IgD-negative memory B cell (primary cell): ENCODE data around the gene PPFIA3. TPM values are rescaled to one million over a fixed set of nuclear protein-coding genes. Genes with fewer than 3 reads are reported as not detected.
"Not testable (repeated sequence)": the region's sequence is repeated elsewhere in the genome, so short reads cannot be mapped to it uniquely, and the experiment has no call there.

Source experiments
- H3K27ac Mint-ChIP-seq, 3 donors: one replicate each; pipeline ENCODE4 v1.8.0; 2020 to 2022; ENCODE audit warnings: mild to moderate bottlenecking in 3 of 3, mixed read lengths in 3 of 3, moderate library complexity in 1 of 3
- H3K27me3 Mint-ChIP-seq: one replicate; pipeline ENCODE4 v1.8.0; 2021; ENCODE audit warnings: mixed read lengths
- H3K36me3 Mint-ChIP-seq: one replicate; pipeline ENCODE4 v1.8.0; 2020; ENCODE audit warnings: mild to moderate bottlenecking, mixed read lengths
- H3K4me1 Mint-ChIP-seq, 3 donors: one replicate each; pipeline ENCODE4 v1.8.0; 2020 to 2022; ENCODE audit warnings: mixed read lengths in 3 of 3, mild to moderate bottlenecking in 1 of 3
- H3K4me3 Mint-ChIP-seq, 4 donors: one replicate each; pipeline ENCODE4 v1.8.0; 2020 to 2022; ENCODE audit warnings: mild to moderate bottlenecking in 4 of 4, mixed read lengths in 4 of 4, moderate library complexity in 3 of 4
- H3K9me3 Mint-ChIP-seq, 3 donors: one replicate each; pipeline ENCODE4 v1.8.0; 2020 to 2021; ENCODE audit warnings: mixed read lengths in 3 of 3, mild to moderate bottlenecking in 1 of 3
- polyA plus RNA-seq: library from polyadenylated mRNA; unstranded; fragments of 300-500 nt; fragmentation: Illumina TruSeq; gene quantifications from one replicate; pipeline ENCODE4 v1.2.3, GENCODE V29; 2021

PPFIA3 gene
- polyA plus RNA-seq, 1 donor from 2014 or later, result not detected

DNA sequence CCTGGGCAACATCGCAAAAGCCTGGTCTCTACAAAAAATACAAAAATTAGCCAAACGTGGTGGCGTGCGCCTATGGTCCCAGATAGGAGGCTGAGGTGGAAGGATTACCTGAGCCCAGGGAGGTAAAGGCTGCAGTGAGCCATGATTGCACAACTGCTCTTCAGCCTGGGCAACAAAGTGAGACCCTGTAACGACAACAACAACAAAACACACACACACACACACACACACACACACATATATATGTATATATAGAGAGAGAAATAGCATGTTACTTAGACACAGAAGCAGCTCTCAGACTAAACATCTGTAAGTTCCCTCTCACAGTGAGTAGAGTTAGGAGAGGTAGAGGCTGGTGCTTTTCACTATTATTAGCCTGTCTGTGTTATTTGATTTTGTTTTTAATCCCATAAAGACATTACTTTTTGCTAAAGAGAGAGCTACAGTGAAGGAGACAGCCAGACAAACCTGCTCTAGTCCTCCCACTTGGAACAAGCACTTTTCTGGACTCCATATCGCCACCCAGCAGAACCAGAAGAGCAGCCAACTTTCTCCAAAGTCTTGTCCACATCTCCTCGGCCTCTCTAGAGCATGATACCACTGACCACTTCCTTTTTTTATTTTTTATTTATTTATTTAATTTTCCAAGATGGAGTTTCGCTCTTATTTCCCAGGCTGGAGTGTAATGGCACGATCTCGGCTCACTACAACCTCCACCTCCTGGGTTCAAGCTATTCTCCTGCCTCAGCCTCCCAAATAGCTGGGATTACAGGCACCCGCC is 7.9 kb upstream of the PPFIA3 start:
- peak overlapping the region in 2 of 4 donors; percentile 4 to 68 for H3K4me3 Mint-ChIP-seq

DNA sequence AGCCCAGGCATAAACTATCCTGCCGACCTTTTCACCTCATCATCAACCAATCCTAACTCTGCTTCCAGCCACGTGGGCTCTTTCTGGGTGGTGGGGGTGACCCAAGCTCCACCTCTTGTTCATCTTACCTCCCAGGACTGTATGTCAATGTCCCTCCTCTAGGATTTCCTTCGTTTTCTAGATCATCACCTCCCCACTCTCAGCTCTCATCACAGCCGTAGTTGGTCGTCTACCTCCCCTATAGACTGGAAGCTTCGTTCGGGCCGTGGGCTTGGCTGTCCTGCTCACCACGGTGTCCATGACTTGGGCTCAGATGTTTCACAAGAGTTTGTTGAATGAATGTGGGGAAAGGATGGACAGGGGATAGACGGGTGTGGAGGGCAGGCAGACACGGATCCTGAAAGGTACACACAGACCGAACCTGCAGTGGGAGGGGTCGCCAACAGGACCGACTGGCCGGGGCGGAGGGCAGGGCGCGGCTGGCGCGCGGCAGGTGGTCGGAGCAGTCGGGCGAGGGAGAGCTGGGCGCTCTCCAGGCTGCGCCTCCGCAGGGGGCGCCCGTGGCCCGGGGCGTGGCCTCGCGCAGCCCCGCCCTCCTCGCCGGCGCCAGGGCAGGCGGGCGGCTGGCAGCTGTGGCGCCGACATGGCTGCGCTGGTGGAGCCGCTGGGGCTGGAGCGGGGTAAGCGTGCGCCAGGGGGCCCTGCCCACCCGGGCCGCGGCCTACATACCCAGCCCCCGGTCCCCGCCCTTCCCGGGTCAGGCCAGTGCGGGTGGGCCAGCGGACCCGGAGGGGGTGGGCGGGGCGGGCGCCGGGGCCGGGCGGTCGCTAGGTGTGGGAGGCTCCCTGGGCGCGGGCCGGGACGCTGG is 5.3 kb upstream of the PPFIA3 start, which contains the start of gene LIN7B:
TSS of gene LIN7B (plus strand) at position 609 of the 868 bp plus-strand sequence. CDS start at position 644, 35 bp downstream.
- H3K27ac Mint-ChIP-seq, result peak within 1 kb of the TSS; percentile 14 to 73 (median 43)
- H3K4me3 Mint-ChIP-seq, result peak within 1 kb of the TSS; percentile 78 to 91 (median 85)
- H3K27me3 Mint-ChIP-seq, result no peaks in the 10 kb centered on the region
- peaks cover under 1% of the 10 kb centered on the region for H3K36me3 Mint-ChIP-seq
- H3K9me3 Mint-ChIP-seq, result no peaks in the 10 kb centered on the region
- H3K4me1 Mint-ChIP-seq, result peaks cover 16 to 24% (median 21%) of the 10 kb centered on the region in 3 donors

More for the DNA sequence above, 7.9 kb upstream of the PPFIA3 start:
- H3K27me3 Mint-ChIP-seq, result no peaks in the 10 kb centered on the region
- H3K27ac Mint-ChIP-seq, result no peak overlapping the region
- H3K4me1 Mint-ChIP-seq, result peaks cover 9 to 13% (median 11%) of the 10 kb centered on the region in 3 donors
- peaks cover 7% of the 10 kb centered on the region for H3K36me3 Mint-ChIP-seq
- no peaks in the 10 kb centered on the region for H3K9me3 Mint-ChIP-seq

DNA sequence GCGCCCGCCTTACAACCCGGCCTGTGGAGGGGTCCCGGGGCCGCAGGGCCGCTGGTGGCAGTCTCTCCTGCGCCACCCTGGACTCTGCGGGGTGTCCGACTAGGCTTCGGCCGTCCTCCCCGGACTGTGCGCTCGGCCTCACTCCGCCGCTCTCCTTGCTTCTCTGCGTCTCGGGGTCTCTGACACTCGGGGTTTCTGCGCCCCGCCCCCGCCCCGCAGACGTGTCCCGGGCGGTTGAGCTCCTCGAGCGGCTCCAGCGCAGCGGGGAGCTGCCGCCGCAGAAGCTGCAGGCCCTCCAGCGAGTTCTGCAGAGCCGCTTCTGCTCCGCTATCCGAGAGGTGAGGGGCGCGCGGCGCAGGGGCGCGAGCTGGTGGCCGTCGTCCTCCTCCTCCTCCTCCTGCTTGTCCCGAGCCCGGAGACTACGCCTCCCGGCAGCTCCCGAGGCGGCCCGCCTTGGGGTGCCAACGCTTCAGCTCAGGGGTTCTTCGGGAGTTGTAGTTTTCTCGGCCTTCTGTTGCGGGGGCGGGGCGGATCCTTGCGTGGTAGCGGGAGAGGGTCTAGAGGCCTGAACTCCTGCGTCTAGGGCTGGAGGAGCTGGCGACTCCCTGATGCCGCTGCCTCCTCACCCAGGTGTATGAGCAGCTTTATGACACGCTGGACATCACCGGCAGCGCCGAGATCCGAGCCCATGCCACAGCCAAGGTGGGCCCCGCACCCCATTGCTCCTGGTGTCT is 4.5 kb upstream of the PPFIA3 start:
- Mint-ChIP-seq H3K27me3 (no peaks in the 10 kb centered on the region), H3K4me1 (peaks cover 16 to 24% (median 21%) of the 10 kb centered on the region in 3 donors), H3K36me3 (no peaks in the 10 kb centered on the region), H3K9me3 (no peaks in the 10 kb centered on the region), H3K4me3 (peak overlapping the region; percentile 78 to 91 (median 82)), H3K27ac (peak overlapping the region in 1 of 3 donors; percentile 43)

DNA sequence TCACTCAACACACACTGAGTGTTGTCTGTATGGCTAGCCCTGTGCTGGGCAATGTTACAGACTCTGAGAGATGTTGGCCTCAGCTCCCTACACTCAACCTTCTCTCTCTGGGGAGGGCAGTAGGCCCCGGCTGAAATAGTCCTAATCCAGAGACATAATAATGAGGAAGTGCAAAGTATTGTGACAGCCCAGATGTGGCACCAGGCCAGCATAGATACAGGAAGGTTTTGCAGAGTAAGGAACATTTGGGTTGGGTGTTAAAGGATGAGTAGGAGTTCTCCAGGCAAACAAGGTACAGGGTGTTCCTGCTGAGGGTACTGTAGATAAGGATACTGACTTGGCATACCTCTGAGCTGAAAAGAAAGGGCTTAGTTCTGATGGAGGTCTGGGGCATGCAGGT is 2.8 kb upstream of the PPFIA3 start:
- peak overlapping the region; percentile 2 to 78 (median 40) for H3K4me3 Mint-ChIP-seq
- H3K9me3 Mint-ChIP-seq, result no peaks in the 10 kb centered on the region
- H3K36me3 Mint-ChIP-seq, result no peaks in the 10 kb centered on the region
- peak overlapping the region in 2 of 3 donors; percentile 43 to 47 for H3K27ac Mint-ChIP-seq
- H3K4me1 Mint-ChIP-seq, result peaks cover 23 to 27% (median 24%) of the 10 kb centered on the region in 3 donors
- peaks cover 7% of the 10 kb centered on the region for H3K27me3 Mint-ChIP-seq

DNA sequence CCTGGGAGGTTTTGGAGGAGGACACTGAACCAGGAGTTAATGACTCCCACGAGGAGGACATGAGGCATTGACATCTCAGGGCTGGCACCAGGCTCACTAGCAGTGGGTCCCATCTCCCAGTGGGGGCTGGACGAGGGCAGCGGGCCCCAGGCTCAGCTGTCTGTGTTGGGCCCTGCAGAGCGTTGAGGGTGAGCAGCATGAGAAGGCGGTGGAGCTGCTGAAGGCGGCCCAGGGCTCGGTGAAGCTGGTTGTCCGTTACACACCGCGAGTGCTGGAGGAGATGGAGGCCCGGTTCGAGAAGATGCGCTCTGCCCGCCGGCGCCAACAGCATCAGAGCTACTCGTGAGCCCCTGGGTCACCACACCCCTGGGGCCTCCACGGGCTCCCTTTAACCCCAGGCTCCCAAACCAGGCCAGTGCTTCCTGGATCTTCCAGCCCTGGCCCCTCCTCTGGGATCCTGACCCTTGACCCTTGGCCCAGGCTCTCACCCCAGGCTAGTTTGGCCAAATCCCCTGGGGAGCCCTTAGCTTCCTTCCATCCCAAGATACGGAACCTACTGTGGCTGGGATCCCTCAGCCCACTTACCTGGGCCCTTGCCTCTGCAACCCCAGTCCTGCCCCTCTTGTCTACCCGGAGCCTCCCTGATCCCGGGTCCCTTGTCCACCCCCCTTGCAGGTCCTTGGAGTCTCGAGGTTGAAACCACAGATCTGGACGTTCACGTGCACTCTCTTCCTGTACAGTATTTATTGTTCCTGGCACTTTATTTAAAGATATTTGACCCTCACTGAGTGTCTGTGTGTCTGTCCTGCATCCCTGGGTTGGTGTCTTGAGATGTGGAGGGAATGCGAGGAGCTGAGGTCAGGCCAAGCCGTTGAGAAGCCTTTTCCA is 1.4 kb upstream of the PPFIA3 start:
- H3K36me3 Mint-ChIP-seq, result no peaks in the 10 kb centered on the region
- H3K9me3 Mint-ChIP-seq, result no peaks in the 10 kb centered on the region
- peaks cover 23 to 27% (median 24%) of the 10 kb centered on the region in 3 donors for H3K4me1 Mint-ChIP-seq
- H3K27me3 Mint-ChIP-seq, result peaks cover 7% of the 10 kb centered on the region
- peak overlapping the region; percentile 86 to 98 (median 92) for H3K27ac Mint-ChIP-seq
- H3K4me3 Mint-ChIP-seq, result peak overlapping the region; percentile 78 to 95 (median 88)

DNA sequence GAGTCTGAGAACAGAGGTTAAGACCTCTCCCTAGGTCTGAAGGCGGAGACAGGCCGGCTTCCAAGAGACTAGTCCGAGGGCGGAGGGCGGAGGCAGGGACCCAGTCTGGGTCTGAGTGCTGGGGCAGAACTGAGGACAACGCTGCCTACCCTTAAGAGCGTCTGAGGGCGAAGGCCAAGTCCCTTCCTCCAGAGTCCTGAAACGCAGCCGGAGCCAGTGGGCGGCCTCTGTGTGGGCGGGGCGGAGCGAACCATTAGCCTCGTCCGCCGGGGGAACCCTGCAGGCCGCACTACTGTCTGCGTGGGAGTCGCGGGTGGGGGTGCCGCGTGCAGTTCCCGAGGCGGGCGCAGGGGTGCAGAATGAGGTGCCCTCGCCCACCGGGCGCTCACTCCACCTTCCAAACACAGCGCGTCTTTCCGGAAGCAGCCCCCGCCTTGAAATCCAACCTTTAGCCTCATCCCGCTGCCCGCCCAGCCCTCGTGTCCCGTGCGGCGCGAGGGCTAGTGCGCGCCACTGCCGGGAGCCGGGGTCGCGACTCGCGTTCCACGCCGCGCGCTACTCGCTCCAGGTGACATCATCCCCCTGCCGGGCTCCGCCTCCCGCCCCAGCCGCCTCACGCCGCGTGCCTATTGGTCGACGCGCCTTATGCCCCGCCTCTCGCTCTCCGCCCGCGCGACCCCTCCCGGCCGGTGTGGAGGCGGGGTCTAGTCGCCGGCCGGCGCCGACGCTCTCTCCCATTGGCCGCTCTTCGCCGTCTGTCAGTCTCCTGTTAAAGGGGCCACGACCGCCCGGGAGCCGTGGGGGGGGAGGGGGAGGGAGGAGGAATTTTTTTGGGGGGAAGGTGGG is 556 bp upstream of the PPFIA3 start, which contains the start of gene C19orf73:
TSS of gene C19orf73 (minus strand) at position 579 of the 846 bp plus-strand sequence. CDS start at position 458, 121 bp downstream.
- Mint-ChIP-seq H3K9me3 (no peaks in the 10 kb centered on the region), H3K36me3 (no peaks in the 10 kb centered on the region), H3K4me3 (peak within 1 kb of the TSS; percentile 78 to 95 (median 88)), H3K27me3 (peaks cover 7% of the 10 kb centered on the region), H3K4me1 (peaks cover 17 to 24% (median 21%) of the 10 kb centered on the region in 3 donors), H3K27ac (peak within 1 kb of the TSS; percentile 86 to 98 (median 92))

DNA sequence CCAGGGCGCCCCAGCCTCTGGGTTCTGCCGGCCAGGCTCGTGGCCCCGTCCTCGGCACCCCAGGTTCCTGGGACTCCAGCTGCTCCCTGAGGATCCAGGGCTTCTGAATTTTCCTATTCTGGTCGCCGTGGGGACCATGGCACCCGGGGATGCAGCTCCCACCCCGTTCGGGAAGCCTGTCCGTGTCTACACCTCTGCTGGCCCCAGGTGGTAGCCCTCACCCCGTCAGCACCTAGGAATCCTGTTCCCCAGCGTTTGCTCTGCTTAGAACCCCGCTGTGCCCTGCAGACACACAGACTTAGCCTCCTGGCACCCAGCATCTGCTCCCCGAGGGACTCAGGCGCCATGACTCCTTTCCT is 960 bp downstream of the PPFIA3 start:
- peaks cover 13 to 18% (median 16%) of the 10 kb centered on the region in 3 donors for H3K4me1 Mint-ChIP-seq
- H3K27ac Mint-ChIP-seq, result peak overlapping the region in 1 of 3 donors; percentile 37
- no peaks in the 10 kb centered on the region for H3K9me3 Mint-ChIP-seq
- H3K36me3 Mint-ChIP-seq, result no peaks in the 10 kb centered on the region
- H3K4me3 Mint-ChIP-seq, result peak overlapping the region; percentile 73 to 88 (median 82)
- peaks cover 7% of the 10 kb centered on the region for H3K27me3 Mint-ChIP-seq

DNA sequence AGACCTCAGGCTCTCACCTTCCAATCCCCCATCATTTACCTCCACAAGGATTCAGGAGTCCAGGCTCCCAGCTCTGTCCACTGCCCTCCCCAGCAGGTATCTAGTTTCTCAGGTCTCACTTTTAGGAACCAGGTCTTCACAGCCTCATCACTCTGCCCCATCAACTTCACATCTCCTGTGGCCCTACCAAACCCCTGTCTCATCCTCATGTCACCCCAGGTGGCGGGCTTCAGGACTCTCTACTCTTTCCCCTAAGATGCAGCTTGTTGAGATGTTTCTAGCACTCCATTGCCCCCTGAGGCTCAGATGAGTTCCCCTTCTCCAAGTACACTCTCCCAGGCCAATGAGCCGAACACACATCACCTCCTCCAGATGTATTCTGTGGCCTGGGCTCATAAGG is 1.5 kb downstream of the PPFIA3 start:
- no peaks in the 10 kb centered on the region for H3K9me3 Mint-ChIP-seq
- H3K27me3 Mint-ChIP-seq, result peaks cover 7% of the 10 kb centered on the region
- H3K36me3 Mint-ChIP-seq, result no peaks in the 10 kb centered on the region
- H3K4me1 Mint-ChIP-seq, result peaks cover 13 to 18% (median 14%) of the 10 kb centered on the region in 3 donors
- peak overlapping the region; percentile 73 to 88 (median 82) for H3K4me3 Mint-ChIP-seq
- peak overlapping the region in 1 of 3 donors; percentile 37 for H3K27ac Mint-ChIP-seq

DNA sequence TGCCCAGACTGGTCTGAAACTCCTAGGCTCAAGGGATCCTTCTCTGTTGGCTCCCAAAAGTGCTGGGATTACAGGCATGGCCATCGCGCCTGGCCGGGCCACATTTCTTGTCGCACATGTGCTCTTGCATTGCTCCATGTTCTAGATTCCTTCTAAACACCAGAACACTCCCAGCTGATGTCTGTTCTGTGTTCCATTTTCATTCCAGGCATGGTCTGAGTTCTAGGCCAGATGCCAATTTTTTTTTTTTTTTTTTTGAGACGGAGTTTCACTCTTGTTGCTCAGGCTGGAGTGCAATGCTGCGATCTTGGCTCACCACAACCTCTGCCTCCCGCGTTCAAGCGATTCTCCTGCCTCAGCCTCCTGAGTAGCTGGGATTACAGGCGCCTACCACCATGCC is 2.5 kb downstream of the PPFIA3 start:
- Mint-ChIP-seq H3K4me1 (peaks cover 14 to 15% (median 15%) of the 10 kb centered on the region in 3 donors), H3K4me3 (peak overlapping the region in 1 of 4 donors; percentile 8)
- not testable (repeated sequence) for H3K36me3 Mint-ChIP-seq, H3K9me3 Mint-ChIP-seq, H3K27me3 Mint-ChIP-seq, H3K27ac Mint-ChIP-seq

DNA sequence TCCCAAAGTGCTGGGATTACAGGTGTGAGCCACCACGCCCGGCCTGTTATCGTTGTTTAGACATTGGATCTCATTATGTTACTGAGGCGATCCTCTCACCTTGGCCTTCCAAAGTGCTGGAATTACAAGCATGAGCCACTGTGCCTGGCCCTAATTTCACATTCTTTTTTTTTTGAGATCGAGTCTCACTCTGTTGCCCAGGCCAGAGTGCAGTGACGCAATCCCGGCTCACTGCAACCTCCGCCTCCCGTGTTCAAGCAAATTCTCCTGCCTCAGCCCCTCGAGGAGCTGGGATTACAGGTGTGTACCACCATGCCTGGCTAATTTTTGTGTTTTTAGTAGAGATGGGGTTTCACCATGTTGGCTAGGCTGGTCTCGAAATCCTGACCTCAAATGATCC is 3.9 kb downstream of the PPFIA3 start:
- H3K4me1 Mint-ChIP-seq, result peaks cover 7 to 14% (median 12%) of the 10 kb centered on the region in 3 donors
- not testable (repeated sequence) for H3K27me3 Mint-ChIP-seq, H3K9me3 Mint-ChIP-seq, H3K36me3 Mint-ChIP-seq
- H3K27ac Mint-ChIP-seq, result peak overlapping the region in 1 of 3 donors; percentile 28
- peak overlapping the region in 1 of 4 donors; percentile 52 for H3K4me3 Mint-ChIP-seq

DNA sequence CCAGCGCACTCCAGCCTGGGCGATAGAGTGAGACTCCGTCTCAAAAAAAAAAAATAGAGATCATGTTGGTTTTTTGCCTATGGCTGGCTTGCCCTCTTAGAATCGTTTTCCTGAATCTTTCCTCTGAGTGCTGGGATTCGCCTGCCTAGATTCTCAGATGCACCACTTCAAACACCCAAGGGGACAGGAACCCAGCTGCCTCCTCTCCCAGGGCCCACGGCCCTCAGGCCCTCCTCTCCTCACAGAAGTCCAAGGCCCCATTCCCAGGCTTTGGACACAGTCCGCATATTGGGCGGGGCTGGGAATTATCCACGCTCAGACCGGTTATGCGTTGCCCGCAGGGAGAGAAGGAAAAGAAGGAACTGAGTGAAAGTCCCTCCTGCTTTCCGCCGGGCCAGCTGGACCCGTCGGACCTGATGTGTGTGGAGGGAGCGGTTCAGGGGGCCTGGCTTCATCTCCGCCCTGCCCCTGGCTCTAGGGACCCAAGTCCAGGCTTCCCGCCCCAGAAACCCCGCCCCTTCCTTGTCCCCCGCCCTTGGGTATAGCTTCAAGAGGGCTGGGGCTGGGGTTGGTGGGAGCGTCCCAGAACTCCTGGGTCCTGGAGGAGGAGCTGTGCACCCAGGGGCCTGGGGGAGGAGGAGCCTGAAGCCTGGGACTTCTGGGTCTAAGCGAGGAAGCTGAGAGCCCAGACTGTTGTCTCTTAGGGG is 5.8 kb downstream of the PPFIA3 start:
- no peaks in the 10 kb centered on the region for H3K36me3 Mint-ChIP-seq
- no peak overlapping the region for H3K27ac Mint-ChIP-seq
- H3K9me3 Mint-ChIP-seq, result peaks cover 0 to 2% (median 0%) of the 10 kb centered on the region in 3 donors
- peaks cover 7% of the 10 kb centered on the region for H3K27me3 Mint-ChIP-seq
- H3K4me1 Mint-ChIP-seq, result peaks cover 0 to 18% (median 10%) of the 10 kb centered on the region in 3 donors
- H3K4me3 Mint-ChIP-seq, result peak overlapping the region in 2 of 4 donors; percentile 32 to 43

DNA sequence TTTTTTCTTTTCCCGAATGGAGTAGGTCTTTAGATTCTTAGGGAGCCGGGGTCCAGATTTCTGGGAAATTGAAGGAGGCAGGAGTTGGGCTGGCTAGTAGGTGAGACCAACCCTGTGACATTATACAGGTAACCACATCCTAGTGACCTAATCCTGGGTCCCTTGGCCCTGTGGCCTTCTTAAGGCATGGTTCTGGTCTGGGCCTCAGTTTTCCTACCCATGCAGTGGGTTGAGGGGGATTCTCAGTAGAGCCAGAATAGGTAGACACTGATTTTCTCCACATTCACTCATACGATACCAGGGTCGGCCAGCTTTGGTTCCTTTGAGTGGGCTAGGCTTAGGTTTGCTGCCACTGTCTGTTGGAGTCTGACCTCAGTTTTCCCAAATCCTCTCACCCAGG is 7.2 kb downstream of the PPFIA3 start:
- peaks cover 0 to 2% (median 0%) of the 10 kb centered on the region in 3 donors for H3K9me3 Mint-ChIP-seq
- H3K27ac Mint-ChIP-seq, result no peak overlapping the region

More for the DNA sequence above, 7.2 kb downstream of the PPFIA3 start:
- Mint-ChIP-seq H3K36me3 (no peaks in the 10 kb centered on the region), H3K4me3 (no peak overlapping the region), H3K4me1 (peaks cover 0 to 11% (median 4%) of the 10 kb centered on the region in 3 donors), H3K27me3 (no peaks in the 10 kb centered on the region)
